HG02981 (cell line): ENCODE measurements around the gene CHCHD6.

ENCODE experiments used
- ATAC-seq: cut with Tn5 transposase; IDR thresholded peaks from one replicate; pipeline ENCODE4 v1.9.1; 2021; ENCODE audit warnings: mild to moderate bottlenecking, moderate library complexity; ENCODE audit not compliant: unreplicated experiment

The CHCHD6 gene

DNA sequence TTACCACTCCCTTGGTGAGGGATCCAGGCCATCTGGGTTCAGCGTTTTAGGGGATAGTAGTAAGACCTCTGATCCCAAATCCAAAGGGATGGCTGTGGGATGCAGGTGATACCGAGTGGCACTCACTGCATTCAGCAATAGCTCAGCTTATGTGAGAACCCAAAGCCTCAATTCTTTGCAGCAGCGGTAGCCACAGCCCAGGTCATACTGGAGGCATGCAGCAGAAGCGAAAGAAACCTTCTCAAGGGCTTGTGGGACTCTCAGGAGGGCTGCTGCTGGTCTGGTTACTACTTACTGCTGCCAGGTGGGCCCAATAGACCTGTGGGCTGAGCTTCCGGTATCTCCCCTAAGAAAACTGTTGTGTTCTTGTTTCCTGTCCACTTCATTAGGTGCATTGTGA, 38.0 kb downstream of the CHCHD6 start:
- ATAC-seq: no peak

DNA sequence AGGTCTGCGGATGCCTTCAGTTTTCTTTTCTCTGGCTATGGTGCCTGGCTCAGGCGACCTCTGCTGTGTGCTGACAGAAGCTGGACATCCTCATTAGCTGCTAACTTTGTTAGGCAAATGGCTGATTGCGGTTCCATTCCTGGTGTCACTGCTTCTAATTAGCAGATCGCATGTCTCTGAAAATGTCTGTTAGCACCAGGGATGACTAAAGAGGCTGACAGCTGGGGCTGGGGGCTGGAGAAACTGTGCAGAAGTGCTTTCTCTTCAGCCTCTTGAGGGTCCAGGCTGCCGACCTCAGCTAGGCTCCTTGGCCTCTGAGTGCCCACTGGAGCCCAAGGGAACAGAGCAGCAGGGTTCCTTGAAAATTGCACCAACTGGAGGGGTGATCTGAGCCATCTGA, 39.3 kb downstream of the CHCHD6 start:
- no peak for ATAC-seq

DNA sequence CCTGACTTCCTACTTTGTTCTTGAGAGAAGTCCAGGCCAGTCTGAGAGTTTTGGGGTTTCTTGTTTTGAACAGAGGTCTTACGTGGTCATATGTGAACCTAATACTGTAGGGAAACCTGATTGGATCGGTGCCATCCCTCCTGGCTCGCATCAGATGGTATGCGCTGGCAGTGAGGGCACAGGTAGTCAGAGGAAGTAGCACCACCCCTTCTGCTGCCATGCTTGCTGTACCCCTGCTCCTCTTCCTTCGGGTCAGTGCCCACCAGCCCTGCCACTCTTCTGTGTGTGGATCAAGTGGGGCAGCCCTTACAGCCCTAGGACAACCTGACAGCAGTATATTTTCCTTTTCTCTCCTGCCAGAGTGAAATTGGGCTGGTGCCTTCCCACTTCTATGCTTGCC, 39.7 kb downstream of the CHCHD6 start:
- no peak for ATAC-seq

DNA sequence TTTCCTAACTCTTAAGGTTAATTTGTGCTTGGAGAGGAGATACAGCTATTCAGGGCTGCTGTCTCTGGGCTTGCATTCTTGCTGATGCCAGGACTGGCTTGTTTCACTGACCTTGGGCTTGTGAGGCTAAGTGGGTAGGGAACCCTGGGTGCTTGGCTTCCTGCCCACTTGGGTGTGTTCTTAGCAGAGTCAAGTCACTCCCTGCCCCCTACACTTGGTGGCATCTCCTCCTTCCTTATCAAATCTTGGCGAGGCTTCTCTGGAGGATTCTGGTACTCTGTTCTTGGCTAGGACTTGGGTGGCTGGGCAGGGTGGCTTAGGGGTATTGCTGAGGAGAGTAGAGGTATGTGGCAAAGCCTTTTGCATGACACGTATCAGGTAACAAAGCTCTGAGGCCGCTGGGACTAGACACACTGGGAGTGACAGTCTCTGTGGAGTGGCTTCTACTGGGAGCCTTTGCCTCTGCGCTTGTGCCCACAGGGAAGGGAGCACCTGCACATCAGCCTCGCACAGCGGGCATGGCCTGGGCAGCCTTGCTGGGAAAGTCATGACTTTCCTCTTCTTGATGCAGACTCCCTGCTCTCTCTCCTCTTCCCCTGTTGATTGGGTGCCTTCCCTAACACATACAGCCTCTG, 41.8 kb downstream of the CHCHD6 start:
- ATAC-seq: no peak

DNA sequence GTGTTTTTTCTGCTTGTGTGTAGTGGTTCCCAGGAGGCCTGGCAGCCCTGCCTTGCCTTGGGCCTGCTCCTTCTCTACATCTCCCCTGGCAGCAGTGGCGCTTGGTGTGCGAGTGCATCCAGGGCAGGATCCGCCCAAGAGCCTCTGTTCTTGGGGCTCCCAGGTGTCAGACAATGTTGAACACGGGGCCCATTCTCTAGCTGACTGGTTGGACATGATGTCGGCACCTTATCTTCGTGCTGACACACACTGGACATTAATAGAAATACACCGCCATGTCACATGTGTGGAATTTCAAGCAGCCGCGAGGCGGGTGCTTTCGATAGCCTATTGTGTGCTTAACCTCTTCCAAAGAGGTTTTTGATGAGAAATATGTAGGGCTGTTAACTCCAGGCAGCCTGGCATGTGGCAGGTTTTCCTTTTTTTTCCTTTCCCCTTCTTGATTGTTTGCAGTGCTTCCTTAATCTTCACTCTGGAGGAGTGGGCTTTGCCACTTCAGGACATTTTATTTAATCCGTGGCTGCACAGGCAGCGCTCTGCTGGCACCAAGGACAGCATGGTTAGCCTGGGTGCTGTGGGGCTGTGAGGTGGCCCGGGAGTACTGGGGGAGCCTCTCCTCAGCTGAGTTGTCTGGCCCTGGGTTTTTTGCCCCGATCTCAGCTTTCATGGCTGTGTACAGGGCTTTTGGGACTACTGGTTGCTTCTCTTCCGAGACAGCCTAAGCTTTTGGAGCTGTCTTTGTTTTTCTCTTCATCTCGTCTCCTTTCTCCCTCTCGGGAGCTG, 42.5 kb downstream of the CHCHD6 start:
- no peak for ATAC-seq

DNA sequence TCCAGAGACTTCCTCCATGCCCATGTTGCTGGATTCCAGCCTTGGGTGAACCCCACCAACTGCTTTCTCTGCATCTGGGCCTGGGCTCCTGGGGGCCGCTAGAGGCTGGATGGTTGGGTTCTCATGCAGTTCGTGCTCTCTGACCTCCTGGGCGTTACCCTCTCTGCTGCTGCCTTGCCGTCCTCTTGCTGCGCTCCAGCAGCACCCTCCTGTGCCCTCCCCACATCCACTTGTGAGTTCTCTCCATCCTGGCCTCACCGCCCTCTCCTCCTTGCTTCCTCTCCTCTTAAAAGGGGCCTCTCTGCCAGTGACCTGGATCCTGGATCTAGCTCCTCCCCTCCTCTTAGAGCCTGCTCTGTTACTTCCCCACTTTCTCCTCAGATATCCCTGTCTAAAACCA, 43.7 kb downstream of the CHCHD6 start:
- ATAC-seq: no peak

DNA sequence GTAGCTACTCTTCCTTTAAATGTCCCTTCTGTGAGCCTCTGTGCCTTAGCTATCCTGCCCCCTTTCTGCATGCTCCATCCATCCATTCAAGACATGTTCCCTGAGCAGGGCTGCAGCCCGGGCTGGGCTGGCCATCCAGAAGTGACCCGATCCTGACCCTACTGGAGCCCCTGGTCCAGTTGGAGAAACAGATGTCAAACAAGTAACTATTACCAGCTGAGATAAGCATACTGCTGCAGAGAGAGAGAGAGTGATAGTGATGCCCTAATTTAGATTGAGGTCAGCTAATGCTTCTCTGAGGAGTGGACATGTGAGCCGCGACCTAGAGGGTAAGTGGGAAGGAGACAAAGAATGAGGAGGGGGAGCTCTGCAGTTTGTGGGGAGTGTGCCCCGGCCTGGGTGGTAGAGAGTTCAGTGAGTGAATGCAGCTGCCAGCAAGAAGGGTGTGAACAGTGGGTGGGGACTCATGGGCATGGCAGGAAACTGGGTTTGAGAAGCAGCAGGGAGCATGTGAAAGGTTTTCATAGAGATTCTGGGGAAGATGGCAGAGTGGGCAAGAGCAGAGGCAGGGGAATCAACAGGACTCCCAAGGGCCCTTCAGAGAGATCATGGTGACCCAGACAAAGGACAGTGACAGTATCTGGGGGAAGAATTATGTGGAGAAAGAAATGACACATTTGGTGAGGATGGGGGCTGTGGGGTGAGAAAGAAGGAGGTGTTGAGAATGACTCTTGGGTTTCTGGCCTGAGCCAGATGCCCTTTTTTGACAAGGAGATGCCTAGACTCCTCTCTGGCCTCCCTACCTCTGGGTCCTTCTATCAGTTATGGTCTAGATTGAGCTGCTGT, 44.9 kb downstream of the CHCHD6 start:
- ATAC-seq: no peak

DNA sequence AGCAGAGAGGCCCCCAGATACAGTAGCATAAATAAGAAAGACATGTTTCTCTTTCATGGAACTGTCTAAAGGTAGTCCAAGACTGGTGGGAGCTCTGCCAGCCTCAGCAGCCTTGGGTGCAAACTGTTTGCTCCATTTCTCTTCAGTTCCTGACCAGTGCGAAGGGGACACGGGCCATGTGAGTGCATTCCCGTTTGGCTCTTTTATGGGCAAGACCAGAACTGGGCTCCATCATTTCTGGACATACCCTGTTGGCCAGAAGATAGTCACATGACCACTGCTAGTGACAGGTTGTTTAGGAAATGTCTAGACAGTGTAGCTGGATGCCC, 45.5 kb downstream of the CHCHD6 start:
- no peak for ATAC-seq

DNA sequence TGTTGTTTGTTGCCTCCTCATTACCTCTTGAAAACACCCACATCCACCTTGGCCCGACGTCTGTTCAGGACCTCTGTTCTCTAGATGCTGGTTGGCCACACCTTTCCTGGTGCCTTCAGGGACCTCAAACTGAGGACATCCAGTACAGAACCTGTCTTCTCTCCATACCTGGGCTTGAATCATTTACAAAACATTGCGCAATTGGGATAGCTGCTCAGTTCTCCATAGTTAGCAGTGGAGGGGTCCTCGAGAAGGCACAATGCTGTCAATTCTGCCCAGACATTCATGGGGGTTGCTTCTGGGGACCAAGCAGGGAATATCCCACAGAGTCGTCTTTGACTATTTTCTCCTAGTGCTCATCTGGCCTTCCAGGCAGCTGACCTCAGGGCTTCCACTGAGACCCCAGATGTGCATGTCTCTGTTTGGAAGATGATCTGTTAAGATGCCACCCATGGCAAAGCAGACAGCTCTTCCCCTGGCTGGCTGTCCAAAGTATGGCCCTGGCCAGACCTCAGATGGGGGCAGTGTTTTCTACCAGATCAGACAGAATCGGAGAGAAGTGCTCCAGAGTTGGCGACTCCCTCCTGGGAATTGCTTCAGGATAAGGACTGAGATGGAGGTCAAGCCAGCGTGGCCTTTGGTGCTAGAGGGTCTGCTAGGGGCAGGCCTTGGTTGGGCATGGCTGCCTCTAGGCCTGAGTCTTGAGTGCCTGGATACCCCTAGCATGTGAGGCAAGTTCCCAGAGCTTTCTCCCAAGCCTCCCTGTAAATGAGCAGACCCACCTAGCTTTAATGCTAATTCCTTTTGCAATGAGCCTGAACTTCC, 46.1 kb downstream of the CHCHD6 start:
- ATAC-seq: no peak

DNA sequence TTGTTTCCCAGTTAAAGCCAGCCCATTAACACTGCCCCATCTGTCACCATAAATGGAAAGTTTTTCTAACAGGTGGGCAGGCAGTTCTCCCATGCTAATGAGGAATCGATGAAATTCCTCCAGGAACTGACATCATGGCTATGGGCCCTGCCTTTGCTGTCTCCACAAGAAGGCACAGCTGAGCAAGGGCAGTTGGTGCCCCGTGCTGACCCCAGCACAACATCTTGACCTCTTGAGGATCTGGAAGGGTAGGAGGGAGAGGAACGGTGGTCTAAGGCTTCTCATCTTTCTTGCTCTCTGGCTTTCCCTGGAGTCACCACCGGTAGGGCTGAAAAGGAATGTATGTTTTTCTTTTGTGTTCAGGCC, 46.7 kb downstream of the CHCHD6 start:
- no peak for ATAC-seq

DNA sequence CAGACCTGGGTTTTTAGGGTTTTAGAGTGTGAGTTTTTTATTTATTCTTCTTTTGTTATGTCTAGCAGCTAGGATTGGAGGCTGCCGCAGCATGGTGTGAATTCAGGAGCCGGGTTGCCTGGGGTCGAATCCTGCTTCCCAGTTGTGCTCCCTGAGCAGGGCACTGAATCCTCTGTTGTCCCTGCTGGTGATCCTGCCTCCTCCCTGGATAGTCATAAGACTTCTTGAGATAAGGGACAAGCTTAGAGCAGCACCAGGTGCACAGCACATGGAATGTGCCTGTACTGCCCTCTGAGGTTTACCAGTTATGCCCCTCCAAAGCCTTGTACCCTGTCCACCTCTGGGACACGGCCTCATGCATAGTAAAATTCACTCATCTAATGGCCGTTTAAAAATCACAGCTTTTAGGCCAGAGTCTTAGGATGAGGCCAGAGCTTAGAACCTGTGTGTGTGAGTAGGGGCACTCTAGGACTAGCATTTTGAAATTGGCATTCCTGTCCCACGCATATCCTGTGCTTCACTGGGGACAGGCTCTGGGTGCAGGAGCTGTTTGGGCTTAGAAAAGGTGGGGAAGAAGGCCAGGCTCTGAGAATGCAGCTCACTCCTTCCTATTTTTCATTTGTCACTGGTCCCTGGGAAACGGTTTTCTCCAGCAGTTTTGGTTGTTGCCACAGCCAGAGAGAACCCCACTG, 47.7 kb downstream of the CHCHD6 start:
- no peak for ATAC-seq

DNA sequence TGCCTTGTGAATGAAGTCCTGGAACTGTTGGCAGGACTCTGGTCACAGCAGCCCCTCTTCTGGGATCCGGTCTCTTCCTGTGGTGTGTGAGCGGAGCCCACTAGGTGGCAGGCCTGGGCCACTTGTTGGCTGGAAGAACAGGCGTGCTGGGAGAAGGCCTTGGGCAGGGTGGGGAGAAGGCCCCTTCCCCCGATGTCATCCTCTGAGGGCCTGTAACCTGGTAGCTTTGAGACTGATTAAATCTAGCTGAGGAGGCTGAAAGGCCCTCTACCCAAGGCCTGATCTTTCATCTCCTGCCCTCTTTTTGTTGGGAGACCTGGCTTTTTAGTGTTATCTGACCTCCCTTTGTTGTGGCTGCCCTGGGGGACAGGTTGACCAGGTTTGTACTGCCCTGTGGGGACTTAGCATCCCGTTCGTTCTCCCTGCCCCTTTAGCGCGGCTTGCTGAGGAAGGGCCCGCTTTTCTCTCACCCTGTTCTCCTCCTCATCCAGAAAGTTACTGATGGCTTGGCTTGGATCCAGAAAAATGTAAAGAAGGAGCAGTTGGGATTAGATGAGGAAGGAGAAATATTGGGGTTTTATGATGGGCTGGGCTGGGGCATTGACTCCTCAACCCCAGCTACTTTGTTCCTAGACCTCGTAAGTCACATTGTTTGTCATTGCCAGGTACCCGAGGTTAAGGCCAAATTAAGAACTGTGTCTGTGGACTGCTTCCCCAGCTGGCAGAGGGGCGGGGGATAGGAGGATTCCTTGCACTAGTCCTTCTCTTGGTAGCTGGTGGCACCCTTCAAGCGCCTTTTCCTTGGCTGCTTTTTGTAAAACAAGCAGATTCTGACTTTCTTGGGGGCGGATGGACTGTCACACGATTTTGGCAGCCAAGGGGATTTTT, 48.5 kb downstream of the CHCHD6 start:
- no peak for ATAC-seq

DNA sequence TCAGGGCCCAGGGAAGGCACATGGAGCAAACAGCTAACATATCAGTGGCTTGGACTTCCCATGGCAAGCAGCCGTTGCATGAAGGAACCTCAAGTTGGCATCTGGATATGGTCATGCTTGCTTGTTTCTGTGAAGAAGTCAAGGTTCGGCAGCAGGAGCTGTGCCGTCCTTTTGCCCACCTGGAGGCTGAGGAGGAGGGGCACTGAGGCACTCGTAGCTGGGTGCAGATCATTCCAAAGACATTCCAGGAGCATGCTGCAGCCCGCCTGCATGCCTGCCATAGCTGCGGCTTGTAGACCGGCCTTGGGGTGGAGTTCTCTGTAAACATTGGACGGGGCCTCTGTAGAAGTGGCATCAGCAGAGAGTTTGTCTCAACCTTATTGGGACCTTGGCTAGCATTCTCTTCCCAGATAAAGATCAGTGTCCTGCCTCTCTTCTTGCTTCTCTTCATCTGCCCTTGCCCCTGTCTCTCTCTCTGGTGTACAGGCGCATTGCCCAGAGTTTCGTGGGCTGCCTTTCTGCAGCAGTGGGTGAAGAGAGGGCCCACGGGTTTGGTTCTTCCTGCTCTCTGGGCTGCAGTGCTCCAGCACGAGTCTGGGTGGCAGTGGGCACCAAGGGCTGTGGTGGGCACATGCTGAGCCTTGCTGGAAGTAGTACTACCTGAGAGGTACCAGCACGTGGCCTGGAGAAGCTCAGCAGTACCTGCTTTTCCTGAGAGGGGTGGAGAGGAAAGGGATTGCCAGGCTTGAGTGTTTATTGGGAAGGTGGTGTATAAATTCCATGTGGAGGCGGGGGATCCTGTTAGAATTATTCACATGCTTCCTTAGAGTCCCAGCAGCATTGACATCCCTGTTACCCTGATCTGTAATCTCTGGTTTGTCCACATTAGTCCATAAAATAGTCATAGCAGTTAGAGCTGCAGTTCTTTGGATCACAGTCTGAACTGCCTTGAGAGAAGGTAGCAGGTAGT, 49.4 kb downstream of the CHCHD6 start:
- ATAC-seq: no peak

DNA sequence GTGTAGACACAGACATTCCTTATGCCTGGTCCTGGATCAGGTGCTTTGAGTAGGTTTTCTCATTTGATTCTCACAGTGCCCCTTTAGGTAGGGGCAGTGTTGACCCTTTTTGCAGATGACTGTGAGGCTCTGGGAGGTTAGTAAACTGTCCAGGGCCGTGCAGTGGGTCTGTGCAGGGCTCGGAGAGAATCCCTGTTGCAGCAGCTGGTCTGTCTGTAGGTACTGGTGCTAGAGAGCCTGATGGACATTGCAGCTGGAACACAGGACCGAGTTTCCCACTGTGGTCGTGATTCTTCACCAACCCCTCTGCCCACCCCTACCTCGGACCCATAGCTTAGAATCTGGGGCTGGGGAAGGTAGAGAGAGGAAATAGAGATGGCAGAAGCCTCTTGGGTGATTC, 51.8 kb downstream of the CHCHD6 start:
- no peak for ATAC-seq

DNA sequence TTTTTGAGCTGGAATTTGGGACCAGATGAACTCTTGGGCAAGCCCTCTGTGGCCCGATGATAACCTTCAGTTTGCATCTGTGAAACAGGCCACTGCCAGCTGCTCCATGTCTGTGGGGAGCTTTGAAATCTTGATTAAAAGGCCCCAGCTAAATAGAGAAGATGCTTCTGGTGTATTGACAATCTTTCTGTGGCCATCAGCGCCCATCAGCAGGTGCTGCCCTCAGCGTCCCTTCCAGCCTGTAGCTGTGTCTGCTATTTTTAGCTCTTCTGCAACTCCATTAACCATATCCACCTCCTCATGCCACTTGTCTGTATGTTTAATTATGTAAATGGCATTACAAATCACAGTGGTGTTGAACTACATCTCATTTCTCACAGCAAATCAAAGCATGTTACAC, 54.0 kb downstream of the CHCHD6 start:
- ATAC-seq: no peak

DNA sequence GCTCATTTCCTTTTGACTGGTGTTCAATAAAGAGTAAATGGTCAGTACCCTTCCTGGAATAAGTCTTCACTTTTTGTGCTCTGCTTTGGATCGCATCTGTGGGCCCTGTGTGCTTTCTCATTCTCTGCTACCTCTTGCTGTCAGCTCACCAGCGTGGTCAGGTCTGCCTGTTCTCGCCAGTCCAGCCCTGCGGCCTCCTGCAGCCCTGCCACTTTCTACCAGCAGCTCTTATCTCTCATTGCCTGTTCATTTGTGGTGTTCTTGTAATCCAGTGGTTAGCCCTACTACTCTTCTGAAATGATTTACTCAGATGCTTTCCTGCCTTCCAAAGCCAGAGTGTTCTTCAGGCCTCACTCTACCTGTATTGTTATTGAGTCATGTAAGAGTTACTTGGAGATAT, 54.8 kb downstream of the CHCHD6 start:
- no peak for ATAC-seq

DNA sequence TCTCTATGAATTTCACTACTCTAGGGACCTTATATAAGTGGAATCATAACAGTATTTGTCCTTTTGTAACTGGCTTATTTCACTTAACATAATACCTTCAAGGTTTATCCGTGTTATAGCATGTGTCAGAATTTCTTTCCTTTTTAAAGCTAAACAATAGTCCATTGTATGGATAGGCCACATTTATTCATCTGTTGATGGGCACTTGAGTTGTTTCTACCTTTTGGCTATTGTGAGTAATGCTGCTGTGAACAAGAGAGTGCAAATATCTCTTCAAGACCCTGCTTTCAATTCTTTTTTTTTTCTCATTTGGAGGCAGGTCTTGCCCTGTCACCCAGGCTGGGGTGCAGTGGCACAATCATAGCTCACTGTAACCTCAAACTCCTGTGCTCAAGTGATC, 56.5 kb downstream of the CHCHD6 start:
- ATAC-seq: no peak

DNA sequence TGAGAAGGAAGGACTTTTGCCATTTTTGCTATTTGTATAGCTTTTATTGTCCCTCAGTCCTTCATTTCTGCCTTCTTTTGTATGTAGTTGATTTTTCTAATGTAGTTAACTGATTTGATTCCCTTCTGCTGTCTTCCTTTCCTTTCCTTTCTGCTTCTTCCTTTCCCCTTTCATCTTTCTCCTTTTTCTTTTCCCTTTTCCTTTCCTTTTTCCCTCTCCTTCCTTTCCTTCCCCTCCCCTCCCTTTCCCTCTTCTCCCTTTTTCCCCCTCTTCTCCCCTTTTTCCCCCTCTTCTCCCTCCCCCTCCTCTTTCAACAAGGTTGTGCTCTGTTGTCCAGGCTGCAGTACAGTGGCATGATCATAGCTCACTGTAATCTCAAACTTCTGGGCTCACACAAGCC, 59.0 kb downstream of the CHCHD6 start:
- ATAC-seq: no peak
